SKM-1 (cell line): ENCODE measurements around the gene FKBP6.
"Not testable (repeated sequence)": the region's sequence is repeated elsewhere in the genome, so short reads cannot be mapped to it uniquely, and the experiment has no call there.

Experiments
- DNase-seq: peaks from one replicate; lab custom pipeline; 2025; ENCODE audit not compliant: unreplicated experiment; lab: John Stamatoyannopoulos, UW

Gene FKBP6, protein sequence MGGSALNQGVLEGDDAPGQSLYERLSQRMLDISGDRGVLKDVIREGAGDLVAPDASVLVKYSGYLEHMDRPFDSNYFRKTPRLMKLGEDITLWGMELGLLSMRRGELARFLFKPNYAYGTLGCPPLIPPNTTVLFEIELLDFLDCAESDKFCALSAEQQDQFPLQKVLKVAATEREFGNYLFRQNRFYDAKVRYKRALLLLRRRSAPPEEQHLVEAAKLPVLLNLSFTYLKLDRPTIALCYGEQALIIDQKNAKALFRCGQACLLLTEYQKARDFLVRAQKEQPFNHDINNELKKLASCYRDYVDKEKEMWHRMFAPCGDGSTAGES

DNA sequence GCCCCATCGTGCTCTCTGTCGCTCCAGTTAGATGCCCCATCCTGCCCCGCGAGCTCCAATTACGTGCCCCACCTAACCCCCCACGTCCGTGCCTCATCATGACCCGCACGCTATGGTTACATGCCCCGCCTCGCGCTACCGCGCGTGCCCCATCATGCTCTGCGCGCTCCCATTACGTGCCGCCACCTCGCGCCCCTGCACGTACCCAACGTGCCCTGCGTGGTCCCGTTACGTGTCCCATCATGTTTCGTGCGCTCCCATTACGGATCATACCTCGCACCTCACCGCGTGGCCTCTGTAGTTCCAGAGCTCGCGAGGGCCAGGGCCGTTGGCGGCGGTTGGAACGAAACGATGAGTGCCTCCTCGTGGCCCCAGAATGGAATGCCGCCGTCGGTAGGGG, at the start of gene FKBP6, which contains the start of gene TRIM50:
Gene FKBP6, plus strand, starts transcription at position 240 of the 400 bp plus-strand sequence. CDS start 268 bp downstream, outside the sequence.
Gene TRIM50, minus strand, starts transcription at position 161 of the 400 bp plus-strand sequence. CDS start 3,295 bp downstream, outside the sequence.
- not testable (repeated sequence) for DNase-seq

DNA sequence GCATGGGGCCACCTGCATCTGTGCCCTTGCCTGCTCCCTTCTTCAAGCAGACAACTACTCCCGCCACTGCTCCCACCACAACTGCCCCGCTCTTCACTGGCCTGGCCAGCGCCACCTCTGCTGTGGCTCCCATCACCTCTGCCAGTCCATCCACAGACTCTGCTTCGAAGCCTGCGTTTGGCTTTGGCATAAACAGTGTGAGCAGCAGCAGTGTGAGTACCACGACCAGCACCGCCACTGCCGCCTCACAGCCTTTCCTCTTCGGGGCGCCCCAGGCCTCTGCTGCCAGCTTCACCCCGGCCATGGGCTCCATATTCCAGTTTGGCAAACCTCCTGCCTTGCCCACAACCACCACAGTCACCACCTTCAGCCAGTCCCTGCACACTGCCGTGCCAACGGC, 30.7 kb upstream of the FKBP6 start:
- DNase-seq = not testable (repeated sequence)

DNA sequence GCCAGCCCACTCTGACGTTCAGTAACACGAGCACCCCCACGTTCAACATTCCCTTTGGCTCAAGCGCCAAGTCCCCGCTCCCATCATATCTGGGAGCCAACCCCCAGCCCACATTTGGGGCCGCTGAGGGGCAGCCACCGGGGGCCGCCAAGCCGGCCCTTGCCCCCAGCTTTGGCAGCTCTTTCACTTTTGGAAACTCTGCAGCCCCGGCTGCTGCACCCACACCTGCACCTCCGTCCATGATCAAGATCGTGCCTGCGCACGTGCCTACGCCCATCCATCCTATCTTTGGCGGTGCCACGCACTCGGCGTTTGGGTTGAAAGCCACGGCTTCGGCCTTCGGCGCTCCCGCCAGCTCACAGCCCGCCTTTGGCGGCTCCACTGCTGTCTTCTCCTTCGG, 30.3 kb upstream of the FKBP6 start:
- DNase-seq = not testable (repeated sequence)

DNA sequence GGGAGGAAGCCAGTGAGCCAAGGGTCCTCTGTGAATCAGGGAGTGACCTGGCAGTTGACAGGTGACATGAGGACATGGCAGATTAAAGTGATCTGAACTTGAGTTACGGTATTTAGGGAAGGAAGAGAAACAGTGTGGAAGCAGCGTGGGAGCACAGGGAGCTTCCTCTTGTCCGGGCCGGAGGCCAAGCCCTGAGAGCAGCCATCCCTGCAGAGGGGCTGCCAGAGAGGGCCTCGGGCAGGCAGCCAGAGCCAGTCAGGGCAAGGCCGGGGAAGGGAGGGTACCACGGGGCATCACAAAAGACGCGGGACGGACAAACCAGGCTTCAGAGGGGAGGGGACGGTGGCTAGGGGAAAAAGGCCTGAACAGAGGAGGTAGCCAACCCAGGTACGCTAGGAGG, 28.1 kb upstream of the FKBP6 start:
- DNase-seq = not testable (repeated sequence)

DNA sequence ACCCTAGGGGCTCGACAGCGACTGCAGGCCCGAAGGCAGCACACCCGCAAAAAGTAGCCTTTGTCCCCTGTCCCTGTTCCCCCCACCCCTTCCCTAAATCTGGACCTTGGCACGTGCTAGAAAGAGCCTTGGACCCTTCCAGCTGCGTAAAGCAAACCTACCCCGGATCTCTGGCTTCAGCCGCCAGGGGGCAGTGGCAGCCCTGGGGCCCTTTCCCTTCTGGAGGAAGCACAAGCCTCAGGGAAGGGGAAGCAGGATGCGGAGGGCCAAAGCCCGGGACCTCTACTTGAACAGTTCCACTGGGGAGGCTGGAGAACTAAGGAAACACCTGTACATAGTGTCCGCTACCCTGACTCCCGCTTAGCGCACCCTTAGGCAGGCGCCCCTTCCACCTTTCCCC, 26.9 kb upstream of the FKBP6 start:
- DNase-seq = not testable (repeated sequence)

DNA sequence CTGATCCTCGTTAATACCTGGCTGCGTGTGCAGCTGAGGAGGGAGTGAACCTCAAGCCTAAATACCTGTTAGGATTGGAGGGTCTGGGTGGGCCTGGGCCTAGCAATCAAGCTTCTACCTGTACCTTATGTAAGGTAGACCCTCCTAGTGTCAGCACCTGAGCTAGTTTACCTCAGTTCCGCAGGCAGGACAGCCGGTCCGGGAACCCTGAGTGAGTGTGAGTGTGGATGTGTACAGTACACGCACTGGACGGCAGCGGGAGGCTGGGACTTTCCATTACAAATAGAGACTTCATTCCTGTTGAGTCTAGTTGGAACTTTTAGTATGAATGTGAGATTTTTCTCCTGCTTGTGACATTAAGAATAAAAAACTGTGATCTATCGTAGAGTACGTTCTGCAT, 25.1 kb upstream of the FKBP6 start:
- not testable (repeated sequence) for DNase-seq

DNA sequence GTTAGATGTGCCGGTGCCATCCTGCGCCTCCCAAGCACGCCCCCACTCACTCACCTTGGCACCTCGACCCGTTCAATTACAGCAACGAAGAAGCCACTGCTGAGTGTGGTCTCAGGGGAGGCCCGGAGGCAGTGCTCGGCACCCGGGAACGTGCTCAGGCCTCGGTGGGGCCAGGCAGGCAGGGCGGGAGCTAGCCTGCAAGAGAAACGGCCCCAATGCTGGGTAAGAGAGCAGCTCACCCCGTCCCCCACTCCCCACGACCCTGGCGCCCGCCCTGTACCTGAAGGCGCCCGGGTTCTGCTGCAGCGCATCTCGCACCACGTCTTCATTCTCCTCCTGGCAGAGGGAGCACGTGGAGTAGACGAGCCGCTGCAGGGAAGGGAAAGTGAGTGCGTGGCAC, 24.4 kb upstream of the FKBP6 start:
- DNase-seq = no peak

DNA sequence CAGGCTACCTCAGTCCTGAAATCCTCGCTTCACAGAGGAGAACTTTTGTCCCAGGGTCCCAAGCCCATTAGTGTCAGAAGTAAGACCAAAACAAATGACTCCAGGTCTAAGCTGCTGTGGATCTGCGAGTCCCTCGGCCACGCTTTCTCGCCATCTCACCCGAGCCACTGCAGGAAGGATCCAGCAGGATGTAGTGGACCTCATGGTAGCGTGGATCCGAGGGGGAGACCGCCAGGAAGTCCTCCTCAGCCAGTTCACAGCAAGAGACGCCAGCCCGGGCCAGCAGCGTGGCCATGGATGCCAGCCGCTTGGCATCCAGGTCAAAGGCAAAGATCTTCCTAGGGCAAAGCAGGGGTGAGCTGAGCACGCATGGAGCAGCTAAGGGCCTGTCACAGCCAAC, 23.9 kb upstream of the FKBP6 start:
- DNase-seq = no peak

DNA sequence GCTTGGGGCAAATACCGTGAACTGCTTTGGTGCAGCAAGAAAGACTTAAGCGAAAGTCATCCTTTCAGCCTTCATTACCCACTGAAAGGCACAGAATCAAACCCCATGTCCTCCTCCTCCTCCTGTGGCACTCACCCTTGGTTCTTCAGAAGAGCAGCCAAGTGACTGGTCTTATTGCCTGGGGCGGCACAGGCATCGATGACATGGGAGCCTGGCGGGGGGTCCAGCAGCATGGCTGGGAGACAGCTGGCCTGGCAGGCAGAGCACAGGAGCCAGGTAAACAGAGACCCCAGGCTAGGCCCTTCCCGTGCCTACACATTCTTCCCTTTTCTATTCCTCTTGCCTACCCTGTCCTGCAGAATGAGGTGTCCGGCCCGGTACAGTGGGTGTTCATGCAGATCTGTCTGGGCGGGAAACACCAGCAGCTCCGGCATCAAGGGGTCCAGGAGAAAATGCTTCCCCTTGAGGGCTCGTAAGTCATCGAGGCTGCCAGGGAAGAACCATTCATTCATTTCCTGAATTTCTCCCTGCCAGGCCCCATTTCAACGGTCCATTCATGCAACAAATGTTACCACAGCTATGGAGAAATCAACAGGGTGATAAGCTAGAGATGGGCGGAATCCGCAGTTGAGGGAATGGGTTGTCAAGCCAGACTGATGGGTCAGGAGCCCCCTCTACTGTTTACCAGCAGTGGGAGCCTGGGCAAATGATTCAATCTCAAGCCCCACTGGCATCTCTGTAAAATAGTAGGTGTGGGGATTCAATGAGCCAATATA, 23.2 kb upstream of the FKBP6 start:
- not testable (repeated sequence) for DNase-seq

DNA sequence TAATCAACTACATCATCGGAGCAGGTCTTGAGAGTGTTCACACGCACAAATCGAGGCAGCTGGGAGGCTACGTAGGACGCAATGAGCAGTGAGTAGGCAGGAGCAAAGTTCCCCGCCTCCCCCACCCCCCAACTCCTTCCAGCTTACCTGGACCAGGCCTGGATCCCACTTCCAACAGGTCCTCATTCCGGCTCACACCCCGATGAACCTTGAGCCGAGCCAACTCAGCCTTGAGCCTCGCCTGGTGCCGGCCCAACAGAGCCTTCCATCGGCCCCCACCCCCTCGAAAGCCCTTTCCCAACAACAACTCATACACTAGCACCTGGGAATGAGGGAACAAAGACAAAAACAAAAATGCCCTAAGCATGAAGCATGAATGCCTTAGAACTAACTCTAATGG, 20.5 kb upstream of the FKBP6 start:
- DNase-seq = no peak

DNA sequence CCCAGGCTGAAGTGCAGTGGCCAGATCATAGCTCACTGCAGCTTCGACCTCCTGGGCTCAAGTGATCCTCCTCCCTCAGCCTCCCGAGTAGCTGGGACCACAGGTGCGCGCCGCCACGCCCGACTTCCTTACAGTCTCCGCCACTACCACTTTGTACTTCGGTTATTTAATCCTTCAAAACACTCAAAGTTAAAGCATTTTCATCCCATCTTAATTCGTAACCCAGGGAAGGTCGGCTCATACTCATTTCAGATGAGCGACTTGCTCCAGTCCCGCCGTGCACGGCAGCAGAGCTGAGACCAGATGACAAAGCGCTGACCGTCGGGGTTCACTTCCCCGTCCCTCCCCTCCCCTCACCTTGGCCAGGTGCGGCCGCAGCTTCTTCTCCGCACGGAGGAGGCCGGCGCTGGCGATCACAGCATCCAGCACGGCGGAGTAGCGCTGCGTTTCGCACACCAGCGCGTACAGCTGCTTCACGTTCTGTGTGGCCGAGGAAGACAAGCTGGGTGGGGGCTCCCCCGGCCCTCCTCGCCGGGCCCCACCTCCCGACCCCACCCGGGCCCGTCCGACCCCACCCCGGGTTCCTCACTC, 19.8 kb upstream of the FKBP6 start:
- DNase-seq = no peak

DNA sequence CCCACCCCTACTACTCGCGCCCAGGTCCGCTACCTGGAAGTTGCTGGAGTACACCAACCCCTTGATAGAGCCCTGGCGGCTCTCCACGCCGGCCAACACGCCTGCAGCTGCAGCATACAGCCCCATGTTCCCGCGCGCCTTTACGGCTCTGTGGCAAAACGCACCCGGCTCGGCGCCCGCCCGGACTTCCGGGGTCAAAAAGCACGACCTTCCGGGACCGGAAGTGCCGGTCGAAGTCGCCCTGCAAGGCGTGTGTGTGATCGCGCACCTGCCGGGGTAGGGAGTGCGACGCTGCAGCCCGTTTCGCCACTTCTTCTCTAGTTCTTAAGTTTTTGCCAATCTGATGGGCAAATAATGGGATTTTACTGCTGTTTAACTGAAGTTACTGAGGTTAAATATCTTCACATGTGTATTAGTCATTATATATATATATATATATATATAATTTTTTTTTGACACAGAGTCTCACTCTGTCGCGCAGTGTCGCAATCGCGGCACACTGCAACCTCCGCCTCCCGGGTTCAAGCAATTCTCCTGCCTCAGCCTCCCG, 19.2 kb upstream of the FKBP6 start, which contains the start of gene NSUN5:
Gene NSUN5, minus strand, starts transcription at position 162 of the 550 bp plus-strand sequence. Its CDS starts 36 bp downstream, at position 126.
- peak; percentile 75 for DNase-seq

DNA sequence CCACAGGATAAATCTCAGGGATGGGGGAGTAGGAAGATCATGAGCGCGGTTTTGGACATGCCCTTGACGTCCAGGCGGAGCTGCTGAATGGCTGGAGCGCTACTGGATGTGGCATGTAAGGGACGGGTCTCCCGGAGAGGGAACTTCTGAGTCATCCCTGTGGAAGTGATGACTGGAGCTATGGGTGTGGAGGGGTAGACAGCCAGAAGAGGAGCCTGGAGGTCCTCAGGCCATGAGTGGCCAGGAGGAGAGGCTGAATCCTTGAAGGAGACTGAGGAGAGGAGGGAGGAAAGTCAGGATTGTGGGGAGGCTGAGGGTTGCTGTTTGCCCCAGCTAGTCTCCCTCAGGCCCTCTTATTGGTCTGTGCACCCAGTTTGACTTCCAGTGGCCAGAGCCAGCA, 16.5 kb upstream of the FKBP6 start:
- DNase-seq = not testable (repeated sequence)

DNA sequence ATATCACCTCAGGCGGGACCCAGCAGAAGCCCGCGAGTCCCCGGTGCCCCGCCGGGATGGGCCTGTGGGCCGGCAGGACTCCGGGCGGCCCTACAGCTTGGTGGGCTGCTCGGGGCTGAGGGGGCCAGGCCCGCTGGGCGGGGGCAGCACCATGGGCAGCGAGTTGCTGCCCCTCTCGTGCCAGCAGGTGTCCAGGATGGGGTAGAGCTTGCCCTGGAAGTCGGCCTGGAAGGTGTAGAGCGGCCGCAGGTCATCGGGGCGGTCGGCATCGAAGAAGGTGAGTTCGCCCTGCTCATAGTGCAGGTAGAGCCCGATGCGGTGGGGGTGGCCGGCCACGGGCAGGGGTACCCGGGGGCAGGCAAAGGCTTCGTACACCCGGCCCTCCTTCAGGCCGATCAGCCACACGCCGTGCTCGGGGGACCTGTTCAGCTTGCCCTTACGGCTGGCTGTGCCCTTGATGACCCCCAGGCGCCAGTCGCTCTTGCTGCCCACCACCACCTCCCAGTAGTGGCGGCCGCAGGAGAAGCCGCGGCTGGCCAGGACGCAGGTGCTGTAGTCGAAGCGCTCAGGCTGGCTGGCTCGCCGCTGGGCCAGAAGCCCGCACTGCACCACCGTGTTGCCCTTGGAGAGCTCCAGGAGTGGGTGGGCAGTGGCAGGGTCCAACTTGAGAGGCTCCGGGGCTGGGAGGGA, 15.0 kb upstream of the FKBP6 start:
- no peak for DNase-seq

DNA sequence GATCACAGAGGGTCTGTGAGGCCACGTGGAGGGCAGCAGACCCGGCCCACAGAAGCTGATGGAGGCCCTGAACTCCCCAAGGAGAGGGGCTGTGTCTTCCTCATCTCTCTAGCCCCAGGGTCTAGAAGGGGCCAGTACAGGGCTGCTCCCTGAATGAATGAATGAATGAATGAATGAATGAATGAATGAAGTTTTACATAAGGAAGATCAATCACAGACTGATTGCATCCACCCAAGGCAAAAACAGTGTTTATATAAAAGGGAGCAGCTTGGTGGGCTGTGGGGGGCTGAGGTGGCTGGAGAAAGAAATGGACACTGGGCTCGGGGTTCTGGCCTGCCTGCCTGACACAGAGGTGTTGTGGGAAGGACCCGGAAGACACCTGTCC, 14.4 kb upstream of the FKBP6 start:
- DNase-seq = no peak

DNA sequence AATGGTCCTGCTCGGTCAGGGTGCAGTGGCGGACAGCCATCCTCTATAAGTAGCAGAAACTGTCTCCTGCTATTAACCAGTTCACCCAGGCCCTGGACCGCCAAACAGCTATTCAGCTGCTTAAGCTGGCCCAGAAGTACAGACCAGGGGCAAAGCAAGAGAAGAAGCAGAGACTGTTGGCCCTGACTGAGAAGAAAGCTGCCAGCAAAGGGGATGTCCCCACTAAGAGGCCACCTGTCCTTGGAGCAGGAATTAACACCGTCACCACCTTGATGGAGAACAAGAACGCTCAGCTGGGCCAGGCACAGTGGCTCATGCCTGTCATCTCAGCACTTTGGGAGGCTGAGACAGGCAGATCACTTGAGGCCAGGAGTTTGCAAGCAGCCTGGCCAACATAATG, 13.7 kb upstream of the FKBP6 start:
- no peak for DNase-seq

DNA sequence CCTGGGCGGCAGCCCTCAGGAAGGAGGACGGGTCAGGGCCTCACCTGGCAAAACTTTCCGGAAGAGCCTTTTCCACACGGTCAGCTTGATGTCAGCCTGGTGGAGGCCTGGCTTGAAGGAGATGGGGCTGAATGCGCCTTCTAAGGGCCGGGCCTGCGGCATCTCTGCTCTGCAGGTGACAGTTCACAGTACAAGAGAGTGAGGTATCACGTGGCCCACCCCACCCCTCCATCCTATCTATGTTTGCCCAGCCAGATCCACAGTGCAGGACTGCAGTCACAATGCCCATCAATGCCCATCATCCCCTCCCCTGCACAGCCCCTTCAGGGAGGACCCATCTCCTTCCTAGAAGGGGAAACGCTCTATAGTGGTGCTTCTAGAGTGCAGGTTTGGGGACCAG, 11.4 kb upstream of the FKBP6 start:
- no peak for DNase-seq

DNA sequence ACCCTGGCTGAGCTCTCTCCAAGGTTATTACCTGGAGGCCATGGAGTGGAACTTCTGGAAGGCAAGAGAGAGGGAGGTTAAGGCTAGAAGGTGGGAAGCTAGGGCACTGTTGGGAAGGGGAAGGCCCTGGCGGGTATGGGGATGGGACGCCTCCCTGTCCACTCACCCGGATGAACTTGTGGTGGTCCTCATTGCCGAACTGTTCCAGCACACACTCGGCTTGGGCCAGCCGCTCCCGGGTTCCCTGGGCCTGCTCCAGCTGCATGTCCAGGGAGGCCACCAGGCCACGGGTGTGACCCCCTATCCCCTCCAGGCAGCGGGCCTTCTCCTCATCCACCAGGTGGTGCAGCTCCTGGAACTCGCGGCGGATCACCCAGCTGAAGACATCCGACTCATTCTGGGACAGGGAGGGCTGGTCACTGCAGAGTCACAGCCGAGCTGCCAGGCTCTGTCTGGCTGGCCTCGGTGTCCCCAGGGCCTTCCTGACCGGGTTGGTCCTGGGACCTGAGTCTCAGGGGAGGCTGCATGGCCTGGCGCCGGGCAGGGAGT, 9.2 kb upstream of the FKBP6 start:
- DNase-seq = not testable (repeated sequence)

DNA sequence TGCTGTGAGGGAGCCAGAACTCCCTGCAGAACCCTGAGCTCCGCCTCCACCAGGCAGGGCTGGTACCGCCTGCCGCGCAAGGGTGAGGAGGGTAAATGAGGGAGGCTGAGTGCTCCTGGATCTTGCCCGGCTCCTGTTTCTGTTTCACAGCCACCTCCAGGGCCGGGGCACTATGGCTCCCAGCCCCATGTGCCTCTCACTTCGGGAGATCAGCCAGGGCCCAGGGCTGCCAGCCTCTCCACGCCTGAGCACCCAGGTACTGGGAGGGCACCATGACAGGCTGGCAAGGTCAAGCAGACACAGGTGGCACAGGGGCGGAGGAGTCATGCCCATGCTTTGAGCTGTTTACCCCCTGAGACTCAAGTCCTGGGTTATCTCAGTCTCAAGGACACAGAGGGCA, 8.4 kb upstream of the FKBP6 start:
- not testable (repeated sequence) for DNase-seq

DNA sequence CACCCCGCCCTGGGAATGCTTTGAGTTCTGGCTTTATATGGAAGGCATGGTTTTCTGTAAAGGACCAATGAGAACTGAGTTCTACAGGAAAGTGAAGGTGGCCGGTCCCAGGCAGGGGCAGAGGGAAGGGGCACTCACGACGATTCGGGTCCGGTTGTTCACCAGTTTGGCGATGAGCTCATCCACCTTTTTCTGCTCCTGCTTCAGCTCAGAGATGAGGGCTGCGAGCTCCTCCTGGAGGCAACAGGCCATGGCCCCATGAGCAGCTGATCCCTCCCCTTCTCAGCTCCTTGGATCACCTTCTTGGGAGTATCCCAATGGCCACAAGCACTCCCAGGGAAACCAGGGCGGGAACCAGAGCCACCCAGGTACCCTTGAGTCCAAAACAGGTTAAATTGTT, 8.0 kb upstream of the FKBP6 start:
- not testable (repeated sequence) for DNase-seq
